ENCODE measurements around the gene KRT2.

- no peak for TF ChIP-seq CTCF (IDR thresholded peaks at IDR 0.05)
- TF ChIP-seq POLR2A (IDR thresholded peaks at IDR 0.05) = no peak
Observed at GRCh38 chr12:52600941-52601481, 51.0 kb downstream of the KRT2 start, which contains the start of gene KRT72.

Data from adrenal gland (tissue), 5 donors.